Testis (tissue), 3 donors: ENCODE results near the gene ST3GAL6. TPM values are rescaled to one million over a fixed set of nuclear protein-coding genes. Genes with fewer than 3 reads are reported as not detected.
"Not testable (repeated sequence)": the region's sequence is repeated elsewhere in the genome, so short reads cannot be mapped to it uniquely, and the experiment has no call there.

Experiments
- DNase-seq: peaks from one replicate; pipeline ENCODE4 v3.0.0-alpha.2; 2019
- H3K27ac ChIP-seq, 2 donors: fragments of 200-600 bp; sonication (generic); one replicate each; pipeline ENCODE4 v1.5.1; 2019
- H3K27me3 ChIP-seq: fragments of 200-600 bp; sonication (generic); one replicate; pipeline ENCODE4 v1.5.1; 2019
- H3K36me3 ChIP-seq: fragments of 200-600 bp; sonication (generic); one replicate; pipeline ENCODE4 v1.5.1; 2017; ENCODE audit warnings: low read depth; ENCODE audit errors: missing control alignments
- H3K4me1 ChIP-seq: fragments of 200-600 bp; sonication (generic); one replicate; pipeline ENCODE4 v1.5.1; 2019
- H3K4me3 ChIP-seq, 2 donors: fragments of 200-600 bp; sonication (generic); one replicate each; pipeline ENCODE4 v1.5.1; 2017 to 2019
- H3K9me3 ChIP-seq: fragments of 200-600 bp; sonication (generic); one replicate; pipeline ENCODE4 v1.5.1; 2017
- POLR2A ChIP-seq: fragments of 450-650 bp; IDR thresholded peaks from one replicate; pipeline ENCODE4 v1.6.1; 2017; ENCODE audit warnings: antibody characterized with exemption, mild to moderate bottlenecking, moderate library complexity
- whole genome bisulfite sequencing, 2 donors: methylation state at CpG; one replicate each; pipeline ENCODE4 v1.1.5; 2018; 5-methylcytosine and 5-hydroxymethylcytosine counted together
- intact Hi-C: fragments of 100-400 bp; cut with DNase I; formaldehyde crosslinking; loops from one replicate; pipeline ENCODE4 v1.15.1; 2023; ENCODE audit warnings: low total_unique reads
- polyA plus RNA-seq: library from polyadenylated mRNA; stranded (reverse); fragments of 350-450 nt; fragmentation: Illumina TruSeq; extraction: RNeasy Lipid Tissue Mini Kit (QIAGEN cat#74804); gene quantifications from one replicate; pipeline ENCODE4 v1.2.3, GENCODE V29; 2014; ENCODE audit warnings: low read depth, low replicate concordance; ENCODE audit not compliant: insufficient read depth
- total RNA-seq, 2 donors: library from RNA; depleted of rRNA; stranded (reverse); fragments of >200 nt; gene quantifications; one replicate each; pipeline ENCODE4 v1.2.3, GENCODE V29; 2016
- TF ChIP-seq, protein P1 (sequence below), 3 experiments: fragments of 450-650 bp in 2 of 3; fragments of 200-600 bp in 1 of 3; sonication (generic) in 1 of 3; IDR thresholded peaks; one replicate each; pipeline ENCODE4 v1.5.1; 2016 to 2019; ENCODE audit warnings: antibody characterized with exemption in 3 of 3, mild to moderate bottlenecking in 2 of 3, moderate library complexity in 1 of 3

Gene ST3GAL6
- total and polyA plus RNA-seq, 3 donors from 2014 or later = 2.1 to 23.4 (median 3.7) TPM

DNA sequence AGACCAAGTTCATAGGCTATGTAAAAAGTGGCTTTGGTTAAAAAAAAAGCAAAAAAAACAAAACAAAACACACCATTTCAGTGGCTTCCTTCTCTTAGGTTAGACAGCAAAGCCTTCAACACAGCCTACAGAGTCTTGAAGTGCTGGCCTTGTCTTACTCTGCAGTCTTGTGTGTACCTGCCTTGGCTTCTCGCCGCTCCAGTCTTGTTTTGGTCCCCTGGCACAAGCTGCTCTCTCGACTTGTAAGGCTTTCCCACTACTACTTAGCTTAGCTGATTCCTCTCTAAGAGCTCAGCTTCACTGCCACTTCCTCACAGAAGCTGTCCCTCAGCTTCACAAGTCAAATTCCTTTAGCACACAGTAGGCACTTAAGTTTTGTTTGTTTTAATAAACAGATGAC is 63.0 kb downstream of the ST3GAL6 start:
- intact Hi-C loops = no loop called here
- Histone ChIP-seq H3K27me3 (no peaks in the 10 kb centered on the region), H3K36me3 (no peaks in the 10 kb centered on the region), H3K4me1 (no peaks in the 10 kb centered on the region), H3K9me3 (no peaks in the 10 kb centered on the region), H3K4me3 (no peak overlapping the region), H3K27ac (no peak overlapping the region)
- DNase-seq = no peak
- TF ChIP-seq, protein P1, sequence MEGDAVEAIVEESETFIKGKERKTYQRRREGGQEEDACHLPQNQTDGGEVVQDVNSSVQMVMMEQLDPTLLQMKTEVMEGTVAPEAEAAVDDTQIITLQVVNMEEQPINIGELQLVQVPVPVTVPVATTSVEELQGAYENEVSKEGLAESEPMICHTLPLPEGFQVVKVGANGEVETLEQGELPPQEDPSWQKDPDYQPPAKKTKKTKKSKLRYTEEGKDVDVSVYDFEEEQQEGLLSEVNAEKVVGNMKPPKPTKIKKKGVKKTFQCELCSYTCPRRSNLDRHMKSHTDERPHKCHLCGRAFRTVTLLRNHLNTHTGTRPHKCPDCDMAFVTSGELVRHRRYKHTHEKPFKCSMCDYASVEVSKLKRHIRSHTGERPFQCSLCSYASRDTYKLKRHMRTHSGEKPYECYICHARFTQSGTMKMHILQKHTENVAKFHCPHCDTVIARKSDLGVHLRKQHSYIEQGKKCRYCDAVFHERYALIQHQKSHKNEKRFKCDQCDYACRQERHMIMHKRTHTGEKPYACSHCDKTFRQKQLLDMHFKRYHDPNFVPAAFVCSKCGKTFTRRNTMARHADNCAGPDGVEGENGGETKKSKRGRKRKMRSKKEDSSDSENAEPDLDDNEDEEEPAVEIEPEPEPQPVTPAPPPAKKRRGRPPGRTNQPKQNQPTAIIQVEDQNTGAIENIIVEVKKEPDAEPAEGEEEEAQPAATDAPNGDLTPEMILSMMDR (IDR thresholded peaks at IDR 0.05) = no peak
- no peak for TF ChIP-seq POLR2A
- 74 to 84% methylated on average over 3 of the region's 3 CpGs for WGBS, 2 donors

DNA sequence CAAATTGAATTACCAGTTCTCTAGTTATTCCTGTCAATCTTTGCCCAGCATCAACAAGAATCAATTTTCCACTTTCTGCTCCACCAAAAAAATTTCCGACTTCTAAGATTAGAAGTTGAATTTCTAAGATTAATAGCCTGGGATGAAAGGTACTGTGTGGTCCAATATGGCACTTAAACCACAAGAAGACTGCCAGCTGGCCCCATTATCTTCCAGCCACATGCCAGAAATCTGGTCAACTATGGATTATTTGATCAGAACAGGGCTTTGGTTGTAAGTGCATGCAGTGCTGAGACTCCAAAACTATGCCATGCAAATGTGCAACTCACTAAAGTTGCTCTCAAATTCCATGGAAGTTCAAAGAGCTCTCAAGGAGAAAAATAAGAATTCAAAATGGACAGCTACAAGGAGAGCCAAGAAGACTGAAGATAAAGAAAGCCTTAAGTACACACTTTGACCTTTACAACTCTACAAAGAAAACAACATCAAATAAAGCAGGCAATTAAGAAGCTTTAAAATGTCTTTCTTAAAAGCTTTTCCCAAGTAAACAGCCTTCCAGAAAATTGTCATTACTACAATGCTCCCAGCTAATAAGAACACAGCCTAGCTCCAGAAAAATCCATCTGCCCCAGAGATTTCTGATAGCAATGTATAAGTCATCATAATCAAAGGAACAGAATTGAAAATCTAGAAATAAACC is 64.2 kb downstream of the ST3GAL6 start:
- Histone ChIP-seq H3K4me3 (no peak overlapping the region), H3K27ac (no peak overlapping the region), H3K9me3 (no peaks in the 10 kb centered on the region), H3K27me3 (no peaks in the 10 kb centered on the region), H3K36me3 (no peaks in the 10 kb centered on the region), H3K4me1 (no peaks in the 10 kb centered on the region)
- TF ChIP-seq POLR2A = no peak
- TF ChIP-seq, protein P1 (IDR thresholded peaks at IDR 0.05) = no peak
- no peak for DNase-seq
- intact Hi-C loops = no loop called here
- WGBS, 2 donors = 33 to 41% methylated on average over 1 of the region's 1 CpG

DNA sequence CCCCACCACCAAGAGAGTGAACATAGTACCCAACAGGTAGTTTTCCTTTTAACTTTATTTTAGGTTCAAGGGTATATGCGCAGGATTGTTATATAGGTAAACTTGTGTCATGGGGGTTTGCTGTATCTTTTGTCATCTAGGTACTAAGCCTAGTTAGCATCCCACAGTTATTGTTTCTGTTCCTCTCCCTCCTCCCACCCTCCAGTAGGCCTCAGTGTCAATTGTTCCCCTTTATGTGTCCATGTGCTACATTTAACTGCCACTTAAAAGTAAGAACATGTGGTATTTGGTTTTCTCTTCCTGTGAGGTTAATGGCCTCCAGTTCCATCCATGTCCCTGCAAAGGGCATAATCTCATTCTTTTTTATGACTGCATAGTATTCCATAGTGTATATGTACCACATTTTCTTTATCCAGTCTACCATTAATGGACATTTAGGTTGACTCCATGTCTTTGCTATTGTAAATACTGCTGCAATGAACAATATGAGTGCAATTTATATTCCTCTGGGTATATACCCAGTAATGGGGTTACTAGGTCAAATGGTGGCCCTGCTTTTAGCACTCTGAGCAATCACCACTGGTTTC is 66.2 kb downstream of the ST3GAL6 start:
- 96 to 100% methylated on average over 1 of the region's 1 CpG for WGBS, 2 donors
- no peaks in the 10 kb centered on the region for H3K27me3 ChIP-seq
- H3K4me1 ChIP-seq = no peaks in the 10 kb centered on the region
- no peaks in the 10 kb centered on the region for H3K36me3 ChIP-seq
- no peak overlapping the region for H3K4me3 ChIP-seq
- H3K9me3 ChIP-seq = no peaks in the 10 kb centered on the region
- H3K27ac ChIP-seq = no peak overlapping the region
- TF ChIP-seq POLR2A = no peak
- TF ChIP-seq, protein P1 (IDR thresholded peaks at IDR 0.05) = no peak
- intact Hi-C loops = no loop called here
- no peak for DNase-seq

DNA sequence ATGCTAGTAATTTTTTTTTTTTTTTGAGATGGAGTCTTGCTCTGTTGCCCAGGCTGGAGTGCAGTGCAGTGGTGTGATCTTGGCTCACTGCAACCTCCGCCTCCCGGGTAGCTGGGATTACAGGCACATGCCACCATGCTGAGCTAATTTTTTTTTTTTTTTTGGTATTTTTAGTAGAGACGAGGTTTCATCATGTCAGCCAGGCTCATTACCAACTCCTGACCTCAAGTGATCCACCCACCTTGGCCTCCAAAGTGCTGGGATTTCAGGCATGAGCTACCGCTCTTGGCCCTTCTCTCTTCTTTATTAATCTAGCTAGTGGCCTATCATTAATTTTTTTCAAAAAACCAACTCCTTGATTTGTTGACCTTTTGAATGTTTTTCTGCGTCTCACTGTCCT is 67.9 kb downstream of the ST3GAL6 start:
- H3K4me1 ChIP-seq, H3K27ac ChIP-seq, intact Hi-C loops, DNase-seq, H3K36me3 ChIP-seq, H3K4me3 ChIP-seq, H3K27me3 ChIP-seq, H3K9me3 ChIP-seq: not testable (repeated sequence)
- WGBS, 2 donors = 92 to 94% methylated on average over 5 of the region's 5 CpGs

DNA sequence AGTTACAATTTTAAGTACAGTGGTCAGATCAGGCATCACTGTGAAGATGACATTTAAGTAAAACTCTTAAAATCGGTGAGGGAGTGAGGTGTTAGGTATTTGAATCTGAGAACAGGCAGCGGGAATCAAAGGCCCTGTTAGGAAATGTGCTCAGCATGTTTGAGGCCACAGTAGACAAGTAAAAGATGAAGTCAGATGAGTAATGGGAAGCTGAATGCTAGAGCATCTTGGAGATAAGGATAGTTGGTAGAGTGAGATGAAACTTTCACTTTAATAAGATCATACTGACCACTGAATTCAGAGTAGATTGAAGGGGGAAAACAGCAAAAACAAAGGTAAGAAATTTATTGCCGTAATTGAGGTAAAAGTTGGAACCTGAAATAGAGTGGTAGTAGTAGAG is 76.7 kb downstream of the ST3GAL6 start:
- 88 to 90% methylated on average over 3 of the region's 3 CpGs for WGBS, 2 donors
- intact Hi-C loops = no loop called here

More for the DNA sequence above, 76.7 kb downstream of the ST3GAL6 start:
- Histone ChIP-seq H3K4me1 (no peaks in the 10 kb centered on the region), H3K4me3 (no peak overlapping the region), H3K36me3 (no peaks in the 10 kb centered on the region), H3K27ac (no peak overlapping the region), H3K9me3 (no peaks in the 10 kb centered on the region), H3K27me3 (no peaks in the 10 kb centered on the region)
- no peak for DNase-seq
- TF ChIP-seq POLR2A = no peak
- TF ChIP-seq, protein P1 (IDR thresholded peaks at IDR 0.05) = no peak
